Inferior parietal cortex (tissue), 1 donor: ENCODE data around the gene DLD.
"Not testable (repeated sequence)": the region's sequence is repeated elsewhere in the genome, so short reads cannot be mapped to it uniquely, and the experiment has no call there.

Source experiments
- DNase-seq: peaks from one replicate; pipeline ENCODE4 v3.0.0-alpha.2; 2016; ENCODE audit errors: extremely low spot score

The DLD gene

GRCh38 chr7:107874111-107874510 lies 16.9 kb upstream of the DLD start:
- DNase-seq, result no peak

- peak; percentile 77 for DNase-seq
Measured at GRCh38 chr7:107874605-107875446, 16.2 kb upstream of the DLD start.

- DNase-seq, result no peak
Measured at GRCh38 chr7:107876916-107877315, 14.1 kb upstream of the DLD start.

DNA sequence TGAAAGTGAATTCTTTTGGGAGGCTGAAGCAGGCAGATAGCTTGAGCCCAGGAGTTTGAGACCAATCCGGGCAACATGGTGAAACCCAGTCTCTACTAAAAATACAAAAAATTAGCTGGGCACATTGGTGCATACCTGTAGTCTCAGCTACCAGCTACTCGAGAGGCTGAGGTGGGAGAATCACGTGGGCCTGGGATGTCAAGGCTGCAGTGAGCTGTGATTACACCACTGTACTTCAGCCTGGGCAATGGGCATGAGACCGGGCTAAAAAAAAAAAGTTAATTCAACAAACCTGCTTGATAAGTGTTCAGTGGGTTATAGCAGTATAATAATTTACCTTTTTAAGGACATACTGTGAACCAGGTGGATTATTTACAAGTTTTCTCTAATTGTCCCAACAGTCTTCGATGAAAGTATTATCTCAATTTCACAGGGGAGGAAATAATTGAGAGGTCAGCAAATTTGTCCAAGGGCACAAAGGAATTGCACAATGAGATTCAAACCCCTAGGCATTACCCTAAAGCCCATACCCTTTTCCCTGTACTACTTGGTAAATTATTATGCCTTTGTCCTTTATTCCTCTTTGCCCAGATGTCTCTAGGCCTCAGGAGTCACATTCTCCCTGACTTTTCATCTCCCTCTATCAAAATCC lies 13.1 kb upstream of the DLD start:
- DNase-seq, result no peak

GRCh38 chr7:107878636-107879035 lies 12.3 kb upstream of the DLD start:
- no peak for DNase-seq

DNA sequence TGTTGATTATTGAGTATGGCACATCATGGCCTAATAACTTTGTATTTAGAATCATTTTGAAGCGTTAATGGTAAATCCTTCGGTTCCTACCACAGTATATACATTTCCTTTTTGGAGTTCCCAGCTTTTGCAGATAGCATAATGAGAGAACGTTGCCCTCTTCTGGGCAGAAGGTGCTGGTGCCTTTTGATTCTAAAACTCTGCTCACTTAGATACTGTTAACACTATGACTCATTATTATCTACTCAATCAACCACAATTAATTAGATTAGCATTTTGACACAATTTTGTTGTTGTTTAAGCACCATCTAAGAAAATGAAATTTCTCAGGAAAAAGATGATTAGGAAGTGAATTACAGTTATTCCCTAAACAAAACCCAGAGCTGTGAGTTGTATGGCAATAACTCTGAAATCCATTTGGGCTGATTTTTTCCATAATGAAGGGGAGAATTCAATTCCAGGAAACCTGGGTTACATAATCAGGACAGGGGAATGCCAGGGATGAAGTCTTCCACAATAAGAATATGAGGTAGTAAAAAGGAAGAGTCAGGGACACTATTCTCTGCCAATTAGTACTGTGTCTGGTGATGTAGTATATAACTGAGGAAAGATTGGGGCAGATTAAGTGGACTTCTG lies 11.5 kb upstream of the DLD start:
- DNase-seq, result peak; percentile 74

DNA sequence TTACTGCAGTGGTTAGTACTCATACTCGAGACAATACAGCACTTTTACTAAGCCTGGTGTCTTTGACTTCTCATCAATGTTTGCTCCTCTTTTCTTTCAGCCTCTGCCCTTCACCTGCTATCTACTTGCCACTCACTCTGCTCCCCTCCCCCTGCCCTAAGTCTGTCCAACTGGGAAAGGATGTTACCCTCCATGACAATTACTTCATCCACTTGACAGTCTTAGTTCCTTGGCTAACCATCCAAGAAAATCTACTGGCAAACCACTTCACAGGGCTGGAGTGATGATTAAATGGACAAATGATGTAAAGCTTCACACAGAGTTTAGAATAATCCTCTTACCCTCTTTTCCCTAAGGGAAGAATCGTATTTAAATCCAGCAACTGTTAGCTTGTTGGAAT lies 8.2 kb upstream of the DLD start:
- no peak for DNase-seq

DNA sequence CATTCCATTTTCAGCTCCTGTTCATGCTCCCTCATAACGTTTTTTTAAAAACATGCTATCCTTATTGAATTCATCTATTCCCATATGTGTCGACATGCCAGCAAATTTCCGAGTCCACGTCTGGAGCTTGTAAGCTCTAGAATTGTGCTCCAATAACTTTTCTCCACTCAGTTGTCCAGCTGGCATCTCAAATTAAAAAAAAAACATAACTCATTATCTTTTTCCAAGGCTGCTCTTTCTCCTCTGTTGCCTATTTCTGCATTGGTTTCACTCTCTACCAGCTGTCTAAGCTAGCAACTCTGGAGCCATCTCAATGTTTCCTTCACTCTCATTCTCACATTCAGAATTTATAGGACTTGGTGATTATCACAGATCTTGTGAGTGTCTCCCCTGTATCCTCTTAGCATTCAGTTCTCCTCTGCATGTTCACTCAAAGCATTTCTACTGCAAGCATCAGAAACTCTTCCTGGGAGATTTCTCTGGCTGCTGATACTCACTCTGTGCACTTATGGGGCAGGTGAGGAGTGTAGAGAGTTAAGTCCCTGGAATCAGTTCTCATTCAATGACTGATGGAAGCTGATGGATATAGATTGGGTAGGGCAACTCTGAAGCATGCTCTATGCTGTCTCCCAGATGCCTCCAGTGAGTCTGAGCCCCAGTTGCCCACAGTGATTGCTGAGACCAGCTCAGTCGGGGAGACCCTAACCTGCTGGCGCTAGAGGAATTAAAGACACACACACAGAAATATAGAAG lies 6.7 kb upstream of the DLD start:
- no peak for DNase-seq

- DNase-seq, result not testable (repeated sequence)
Measured at GRCh38 chr7:107887827-107888226, 3.2 kb upstream of the DLD start.

DNA sequence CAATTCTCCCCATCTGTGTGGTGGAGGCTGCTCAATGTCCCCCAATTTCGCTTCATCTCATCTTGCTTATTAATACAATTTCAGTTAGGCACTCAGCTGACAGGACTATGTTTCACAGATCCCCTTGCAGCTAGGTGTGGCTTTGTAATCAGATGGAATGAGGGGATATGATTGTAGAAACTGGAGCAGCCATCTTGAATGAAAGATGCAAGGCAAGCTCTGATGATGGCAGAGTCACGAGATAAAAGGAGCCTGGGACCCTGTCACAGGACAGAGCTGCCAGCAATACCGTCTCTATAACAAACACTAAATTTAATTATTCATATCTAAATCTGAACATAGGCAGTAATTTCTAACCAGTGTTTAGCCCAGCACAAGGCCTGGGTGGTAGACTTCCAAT lies 991 bp upstream of the DLD start:
- no peak for DNase-seq

DNA sequence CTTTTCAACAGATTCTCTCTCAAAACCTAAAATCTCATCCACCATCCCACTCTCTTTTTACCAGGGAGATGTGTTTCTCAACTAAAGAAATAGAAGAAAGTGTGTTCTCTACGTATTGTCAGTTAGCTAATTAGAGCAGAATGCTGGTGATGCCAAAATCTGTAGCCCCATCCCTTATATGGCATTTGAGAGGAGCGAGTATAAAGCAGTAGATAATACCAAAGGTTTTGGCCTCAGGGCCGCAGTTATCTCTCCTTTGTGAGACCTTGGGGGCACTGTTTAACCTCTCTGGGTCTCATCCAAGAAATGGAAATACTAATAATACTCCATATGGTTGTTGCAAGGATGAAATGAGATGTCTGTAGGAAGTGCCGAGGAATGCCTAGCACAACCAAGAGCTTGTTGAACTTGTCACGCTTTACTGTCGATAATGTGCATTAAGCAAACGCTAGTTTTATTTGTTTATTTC lies 456 bp upstream of the DLD start:
- DNase-seq, result no peak

DNA sequence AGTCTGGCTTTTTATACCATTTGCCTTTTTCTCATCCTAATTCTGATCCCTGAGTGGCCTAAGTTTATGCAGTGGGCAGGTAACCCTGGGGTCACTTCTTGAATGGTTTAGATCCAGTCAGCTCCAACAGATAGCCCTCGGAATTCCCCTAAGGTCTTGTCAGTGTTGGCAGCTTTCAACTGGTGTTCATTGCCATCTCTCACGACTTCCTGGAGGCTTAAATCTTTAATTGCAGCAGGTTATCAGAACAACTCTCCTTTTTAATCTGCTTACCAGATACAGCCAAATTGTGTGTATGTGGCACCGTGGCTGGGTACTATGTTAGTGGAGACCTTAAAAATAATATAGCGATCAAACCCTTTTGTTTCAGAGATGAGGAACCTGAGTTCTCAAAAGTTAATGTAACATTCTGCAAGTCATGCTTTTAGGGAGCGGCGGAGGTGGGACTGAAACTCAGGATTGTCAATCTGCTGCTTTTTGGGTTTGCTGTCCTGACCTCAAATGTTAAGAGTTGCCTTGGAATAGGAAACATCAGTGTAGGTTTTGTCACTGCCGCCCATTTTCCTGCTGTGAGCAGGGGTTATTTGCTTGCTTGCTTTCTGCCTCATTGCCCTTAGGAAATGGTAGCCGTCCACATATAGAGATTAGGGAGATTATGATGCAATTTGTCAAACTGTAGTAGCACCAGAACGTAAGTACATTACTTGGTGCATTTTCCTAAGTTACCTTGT lies 818 bp downstream of the DLD start:
- no peak for DNase-seq

- not testable (repeated sequence) for DNase-seq
Measured at GRCh38 chr7:107892367-107892741, 1.4 kb downstream of the DLD start.

- no peak for DNase-seq
Measured at GRCh38 chr7:107898997-107899594, 8.1 kb downstream of the DLD start.

- DNase-seq, result no peak
Measured at GRCh38 chr7:107900496-107901015, 9.6 kb downstream of the DLD start.

- DNase-seq, result no peak
Measured at GRCh38 chr7:107902381-107902780, 11.4 kb downstream of the DLD start.

- no peak for DNase-seq
Measured at GRCh38 chr7:107907790-107908189, 16.8 kb downstream of the DLD start.

GRCh38 chr7:107909445-107909844 lies 18.5 kb downstream of the DLD start:
- DNase-seq, result no peak

GRCh38 chr7:107911981-107912380 lies 21.0 kb downstream of the DLD start:
- no peak for DNase-seq

DNA sequence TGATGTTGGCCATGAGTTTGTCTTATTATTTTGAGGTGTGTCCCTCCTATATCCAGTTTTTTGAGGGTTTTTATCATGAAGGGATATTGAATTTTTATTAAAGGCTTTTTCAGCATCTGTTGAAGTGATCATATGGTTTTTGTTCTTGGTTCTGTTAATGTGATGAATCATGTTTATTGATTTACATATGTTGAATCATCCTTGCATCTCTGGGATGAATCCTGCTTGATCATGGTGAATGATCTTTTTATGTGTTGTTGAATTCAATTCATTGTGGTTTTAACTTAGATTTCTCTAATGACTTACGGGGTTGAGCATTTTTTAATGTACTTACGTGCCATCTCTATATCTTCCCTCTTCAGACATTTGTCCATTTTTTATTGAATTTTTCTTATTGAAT lies 22.9 kb downstream of the DLD start:
- DNase-seq, result no peak

GRCh38 chr7:107914831-107915230 lies 23.8 kb downstream of the DLD start:
- no peak for DNase-seq
